HepG2 (cell line): ENCODE data around the gene GLYATL3. TPM values are rescaled to one million over a fixed set of nuclear protein-coding genes. Genes with fewer than 3 reads are reported as not detected.

ENCODE experiments used
- FOXA3 ChIP-seq: IDR thresholded peaks from 2 replicates; pipeline ENCODE4 v1.6.1; 2016; ENCODE audit warnings: missing genetic modification reagents, missing compliant biosample characterization
- FOXP1 ChIP-seq, 2 experiments: fragments of 450-650 bp in 1 of 2; IDR thresholded peaks; 2 replicates each; pipeline ENCODE4 v1.6.1; 2017 to 2018; ENCODE audit warnings: antibody characterized with exemption in 1 of 2
- KDM5A ChIP-seq: fragments of 200-600 bp; sonication (generic); IDR thresholded peaks from 2 replicates; pipeline ENCODE4 v1.7.0; 2018; ENCODE audit warnings: antibody characterized with exemption, mild to moderate bottlenecking, low read length, borderline replicate concordance
- MZF1 ChIP-seq: sonication (generic); formaldehyde crosslinking; IDR thresholded peaks from 2 replicates; pipeline ENCODE4 v1.8.1; 2023; ENCODE audit warnings: mild to moderate bottlenecking, missing genetic modification reagents, borderline replicate concordance
- NFAT5 ChIP-seq: sonication (generic); formaldehyde crosslinking; IDR thresholded peaks from 2 replicates; pipeline ENCODE4 v1.4.0; 2020; ENCODE audit warnings: missing genetic modification reagents
- ZBED4 ChIP-seq: sonication (generic); formaldehyde crosslinking; IDR thresholded peaks from 2 replicates; pipeline ENCODE4 v1.4.0; 2020; ENCODE audit warnings: missing genetic modification reagents, borderline replicate concordance
- ZIK1 ChIP-seq: sonication (generic); formaldehyde crosslinking; IDR thresholded peaks from 2 replicates; pipeline ENCODE4 v1.5.0; 2020; ENCODE audit warnings: mild to moderate bottlenecking, low read depth, missing genetic modification reagents, borderline replicate concordance
- ZNF17 ChIP-seq: sonication (generic); formaldehyde crosslinking; IDR thresholded peaks from 2 replicates; pipeline ENCODE4 v1.5.0; 2020; ENCODE audit warnings: mild to moderate bottlenecking, missing genetic modification reagents
- ZNF282 ChIP-seq: fragments of 450-650 bp; IDR thresholded peaks from 2 replicates; pipeline ENCODE4 v1.6.1; 2018; ENCODE audit not compliant: partially characterized antibody
- ZNF558 ChIP-seq: sonication (generic); formaldehyde crosslinking; IDR thresholded peaks from 2 replicates; pipeline ENCODE4 v1.9.0; 2022; ENCODE audit warnings: mild to moderate bottlenecking, missing genetic modification reagents, borderline replicate concordance
- ZNF629 ChIP-seq: sonication (generic); formaldehyde crosslinking; conservative IDR thresholded peaks from 2 replicates; pipeline ENCODE4 v1.5.0; 2020; ENCODE audit warnings: missing genetic modification reagents
- ZNF687 ChIP-seq: sonication (generic); formaldehyde crosslinking; IDR thresholded peaks from 2 replicates; pipeline ENCODE4 v1.5.1; 2020; ENCODE audit warnings: mild to moderate bottlenecking, missing genetic modification reagents, moderate library complexity
- ZSCAN22 ChIP-seq: sonication (generic); formaldehyde crosslinking; IDR thresholded peaks from 2 replicates; pipeline ENCODE4 v1.4.0; 2020; ENCODE audit warnings: mild to moderate bottlenecking, missing genetic modification reagents
- polyA plus RNA-seq, 8 experiments: library from polyadenylated mRNA; depleted of rRNA in 3 of 8; stranded (reverse) in 7 of 8; unstranded in 1 of 8; fragments of >200 nt; fragmentation: Illumina TruSeq in 4 of 8; extraction: Trizol in 4 of 8; gene quantifications; 2 replicates each; pipeline versions ENCODE4 v1.2.1 to v1.2.3, GENCODE V29; 2011 to 2016; ENCODE audit warnings: low read depth in 4 of 8, missing spikeins in 1 of 8, mixed read lengths in 1 of 8; ENCODE audit not compliant: insufficient read depth in 1 of 8
- total RNA-seq, 5 experiments: library from RNA; depleted of rRNA; stranded (reverse); fragments of >200 nt; fragmentation: Illumina TruSeq; extraction: Trizol; gene quantifications; 2 replicates each; pipeline ENCODE4 v1.2.3, GENCODE V29; 2016; ENCODE audit warnings: low read depth in 1 of 5
- TF ChIP-seq, protein P1 (sequence below): sonication (generic); formaldehyde crosslinking; IDR thresholded peaks from 2 replicates; pipeline ENCODE4 v1.5.0; 2020; ENCODE audit warnings: missing genetic modification reagents

GLYATL3 gene
- total and polyA plus RNA-seq, 2 of the 13 experiments (the other 11 are each of a cell fraction or from before 2014, with no cell fraction given) = 0.05 TPM; not detected in 1

GRCh38 chr6:49462927-49463611 lies 36.7 kb upstream of the GLYATL3 start, which contains the start of the genes CENPQ and MMUT (continued):
- TF ChIP-seq ZBED4 = no peak; the same call in 1 of the 2 replicates
- no peak for TF ChIP-seq ZNF629 (CRISPR knock-in tag)
- peak; percentile 90 for TF ChIP-seq ZNF687 (CRISPR knock-in tag)
- no peak for TF ChIP-seq NFAT5
- no peak for TF ChIP-seq FOXP1 (IDR thresholded peaks at IDR 0.05)
- peak; percentile 55; the same call in 1 of the 2 replicates for TF ChIP-seq FOXP1 (CRISPR knock-in tag; IDR thresholded peaks at IDR 0.05)
- peak; percentile 79 for TF ChIP-seq FOXA3
- no peak for TF ChIP-seq ZNF17
- peak; percentile 63; the same call in 1 of the 2 replicates for TF ChIP-seq ZNF558 (CRISPR knock-in tag)
- TF ChIP-seq ZSCAN22 (CRISPR knock-in tag) = 0 out of 2 replicates have a peak, but pooled peaks have one; percentile 70
- TF ChIP-seq MZF1 (CRISPR knock-in tag) = no peak
- peak; percentile 98 for TF ChIP-seq KDM5A
- TF ChIP-seq ZNF282 = no peak
- TF ChIP-seq ZIK1 (CRISPR knock-in tag) = peak; percentile 51; the same call in 1 of the 2 replicates
- TF ChIP-seq, protein P1, sequence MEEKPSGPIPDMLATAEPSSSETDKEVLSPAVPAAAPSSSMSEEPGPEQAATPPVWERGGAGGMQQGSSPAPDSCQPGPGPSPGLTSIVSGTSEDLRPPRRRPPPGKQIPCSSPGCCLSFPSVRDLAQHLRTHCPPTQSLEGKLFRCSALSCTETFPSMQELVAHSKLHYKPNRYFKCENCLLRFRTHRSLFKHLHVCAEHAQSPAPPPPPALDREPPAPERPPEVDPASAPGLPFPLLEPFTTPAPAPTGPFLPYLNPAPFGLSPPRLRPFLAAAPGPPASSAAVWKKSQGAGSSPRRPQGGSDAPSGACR (CRISPR knock-in tag) = peak; percentile 53; the same call in 1 of the 2 replicates
